K562 (cell line): ENCODE measurements around the gene AZU1. TPM values are rescaled to one million over a fixed set of nuclear protein-coding genes. Genes with fewer than 3 reads are reported as not detected.
A peak's percentile ranks its signal among the peaks of the same experiment; 100 is the strongest.

Experiments
- BRD9 ChIP-seq: fragments of 450-650 bp; IDR thresholded peaks from 2 replicates; pipeline ENCODE4 v1.6.1; 2018; ENCODE audit warnings: low read depth; ENCODE audit not compliant: partially characterized antibody
- CBX5 ChIP-seq: IDR thresholded peaks from 2 replicates; pipeline ENCODE4 v1.6.1; 2014; ENCODE audit warnings: low read depth, borderline replicate concordance
- CCAR2 ChIP-seq: fragments of 200-400 bp; formaldehyde crosslinking; IDR thresholded peaks from 2 replicates; pipeline ENCODE4 v1.6.1; 2017; ENCODE audit warnings: mild to moderate bottlenecking, low read depth, low read length
- CHD1 ChIP-seq: fragments of 200-600 bp; sonication (generic); IDR thresholded peaks from one replicate; pipeline ENCODE4 v1.6.1; 2012; ENCODE audit warnings: mild to moderate bottlenecking, moderate library complexity, low read length, inconsistent platforms
- COPS2 ChIP-seq: fragments of 450-650 bp; conservative IDR thresholded peaks from 2 replicates; pipeline ENCODE4 v1.6.1; 2016; ENCODE audit warnings: mild to moderate bottlenecking, moderate library complexity
- E2F8 ChIP-seq: fragments of 450-650 bp; IDR thresholded peaks from 2 replicates; pipeline ENCODE4 v1.7.1; 2018; ENCODE audit warnings: mild to moderate bottlenecking, low read depth; ENCODE audit not compliant: partially characterized antibody
- FOXJ3 ChIP-seq: sonication (generic); formaldehyde crosslinking; IDR thresholded peaks from 2 replicates; pipeline ENCODE4 v1.4.0; 2020; ENCODE audit warnings: mild to moderate bottlenecking, missing genetic modification reagents
- GATA2 ChIP-seq: sonication (generic); formaldehyde crosslinking; IDR thresholded peaks from 2 replicates; pipeline ENCODE4 v1.4.0; 2020; ENCODE audit warnings: mild to moderate bottlenecking, missing genetic modification reagents
- GATAD2B ChIP-seq: fragments of 450-650 bp; IDR thresholded peaks from 2 replicates; pipeline ENCODE4 v1.6.1; 2017; ENCODE audit warnings: mild to moderate bottlenecking, borderline replicate concordance
- HMBOX1 ChIP-seq: sonication (generic); IDR thresholded peaks from 2 replicates; pipeline ENCODE4 v1.6.1; 2016
- IRF9 ChIP-seq: fragments of 450-650 bp; IDR thresholded peaks from 2 replicates; pipeline ENCODE4 v1.6.1; 2016; ENCODE audit warnings: missing biosample characterization, missing genetic modification characterization
- KAT8 ChIP-seq: fragments of 450-650 bp; IDR thresholded peaks from 2 replicates; pipeline ENCODE4 v1.6.1; 2016; ENCODE audit warnings: low read depth, mild to moderate bottlenecking
- KDM4B ChIP-seq, 2 experiments: fragments of 450-650 bp in 1 of 2; sonication (generic) in 1 of 2; IDR thresholded peaks; 2 replicates each; pipeline ENCODE4 v1.6.1; 2016 to 2017; ENCODE audit warnings: borderline replicate concordance in 2 of 2, antibody characterized with exemption in 1 of 2, low read depth in 1 of 2, mild to moderate bottlenecking in 1 of 2
- KLF10 ChIP-seq: fragments of 250-450 bp; sonication (Bioruptor Pico); IDR thresholded peaks from 2 replicates; pipeline ENCODE4 v1.6.1; 2021; ENCODE audit warnings: matching md5 sums
- LEF1 ChIP-seq: fragments of 450-650 bp; IDR thresholded peaks from 2 replicates; pipeline ENCODE4 v1.6.1; 2016; ENCODE audit warnings: mild to moderate bottlenecking
- MAZ ChIP-seq, 2 experiments: fragments of 450-650 bp in 1 of 2; sonication (generic) in 1 of 2; formaldehyde crosslinking; IDR thresholded peaks in 1 of 2; conservative IDR thresholded peaks in 1 of 2; 2 replicates each; pipeline versions ENCODE4 v1.4.0 to v1.5.0; 2020; ENCODE audit warnings: mild to moderate bottlenecking in 1 of 2, missing genetic modification reagents in 1 of 2
- NFRKB ChIP-seq: fragments of 450-650 bp; IDR thresholded peaks from 2 replicates; pipeline ENCODE4 v1.6.1; 2016; ENCODE audit warnings: low read depth
- NR2C1 ChIP-seq, 2 experiments: fragments of 450-650 bp; IDR thresholded peaks; 2 replicates each; pipeline ENCODE4 v1.6.1; 2017; ENCODE audit warnings: mild to moderate bottlenecking in 2 of 2, antibody characterized with exemption in 1 of 2, inconsistent platforms in 1 of 2, missing compliant biosample characterization in 1 of 2, missing genetic modification characterization in 1 of 2
- PHTF2 ChIP-seq: fragments of 250-450 bp; sonication (Bioruptor Pico); IDR thresholded peaks from 2 replicates; pipeline ENCODE4 v1.5.0; 2021; ENCODE audit warnings: mild to moderate bottlenecking
- POLR2A ChIP-seq: fragments of 450-650 bp; conservative IDR thresholded peaks from 2 replicates; pipeline ENCODE4 v1.6.1; 2016
- RBFOX2 ChIP-seq: fragments of 200-400 bp; formaldehyde crosslinking; IDR thresholded peaks from 2 replicates; pipeline ENCODE4 v1.6.1; 2017; ENCODE audit warnings: low read depth, mild to moderate bottlenecking, low read length, moderate library complexity
- RFX7 ChIP-seq: fragments of 250-450 bp; sonication (Bioruptor Pico); IDR thresholded peaks from 2 replicates; pipeline ENCODE4 v1.5.1; 2021; ENCODE audit warnings: mild to moderate bottlenecking
- SREBF2 ChIP-seq: sonication (generic); formaldehyde crosslinking; IDR thresholded peaks from 2 replicates; pipeline ENCODE4 v1.4.0; 2020; ENCODE audit warnings: mild to moderate bottlenecking, missing genetic modification reagents
- TCF7 ChIP-seq: sonication (generic); IDR thresholded peaks from 2 replicates; pipeline ENCODE4 v1.6.1; 2016; ENCODE audit warnings: antibody characterized with exemption, borderline replicate concordance
- ZNF274 ChIP-seq: IDR thresholded peaks from 2 replicates; pipeline ENCODE4 v1.6.1; 2011; ENCODE audit warnings: low read depth, mild to moderate bottlenecking, low read length, moderate library complexity, borderline replicate concordance
- ZNF3 ChIP-seq: fragments of 250-450 bp; sonication (Bioruptor Pico); IDR thresholded peaks from 2 replicates; pipeline ENCODE4 v1.5.0; 2021; ENCODE audit warnings: mild to moderate bottlenecking, moderate library complexity
- ZNF507 ChIP-seq: conservative IDR thresholded peaks from 2 replicates; pipeline ENCODE4 v1.6.1; 2017; ENCODE audit warnings: missing genetic modification characterization, missing compliant biosample characterization
- ZNF584 ChIP-seq: fragments of 200-800 bp; sonication (Bioruptor generic); IDR thresholded peaks from 2 replicates; pipeline ENCODE4 v1.6.1; 2016; ENCODE audit warnings: low read depth, mild to moderate bottlenecking, missing genetic modification characterization, missing compliant biosample characterization
- polyA plus RNA-seq, 8 experiments: library from polyadenylated mRNA; depleted of rRNA in 4 of 8; stranded (reverse) in 5 of 8; unstranded in 3 of 8; fragments of >200 nt; fragmentation: Nextera tagmentation in 2 of 8; fragmentation: Illumina TruSeq in 1 of 8; extraction: Ambion mirVana in 2 of 8; extraction: Trizol in 1 of 8; gene quantifications; 2 replicates each; pipeline versions ENCODE4 v1.2.1 to v1.2.3, GENCODE V29; 2011 to 2014; ENCODE audit warnings: inconsistent platforms in 1 of 8, missing spikeins in 1 of 8
- total RNA-seq, 7 experiments: library from RNA; depleted of rRNA in 6 of 7; stranded (reverse); fragments of >200 nt in 6 of 7; fragmentation: Illumina TruSeq in 2 of 7; extraction: Trizol in 2 of 7; gene quantifications; 2 replicates each; pipeline versions ENCODE4 v1.2.1 to v1.2.3, GENCODE V29; 2011 to 2021; ENCODE audit warnings: low replicate concordance in 1 of 7

The AZU1 gene
- total and polyA plus RNA-seq, 9 of the 15 experiments (the other 6 are each of a cell fraction or from before 2014, with no cell fraction given) = 0.29 to 1.9 (median 0.59) TPM; not detected in 3

GRCh38 chr19:791007-791566 lies 36.5 kb upstream of the AZU1 start (continued):
- TF ChIP-seq BRD9 = peak; percentile 77
- TF ChIP-seq RFX7 (CRISPR knock-in tag) = no peak
- TF ChIP-seq POLR2A = peak; percentile 64
- no peak for TF ChIP-seq PHTF2 (CRISPR knock-in tag)
- TF ChIP-seq FOXJ3 = no peak
- TF ChIP-seq KAT8 = no peak
- TF ChIP-seq MAZ (CRISPR knock-in tag; conservative IDR thresholded peaks at IDR 0.05 in 1 of 2, IDR thresholded peaks at IDR 0.05 in 1 of 2) = 0 out of 4 replicates have a peak, but pooled peaks of 1 of the 2 experiments have one; percentile 19
- TF ChIP-seq COPS2 = no peak
- peak; percentile 78; the same call in 1 of the 2 replicates for TF ChIP-seq NFRKB
- TF ChIP-seq IRF9 (tag) = no peak
- TF ChIP-seq ZNF274 = no peak
- no peak for TF ChIP-seq ZNF507 (tag)
- TF ChIP-seq E2F8 = no peak
- no peak for TF ChIP-seq GATA2
- no peak for TF ChIP-seq TCF7
- peak; percentile 61 for TF ChIP-seq RBFOX2
- TF ChIP-seq LEF1 = peak; percentile 47
- TF ChIP-seq CBX5 = no peak
- no peak for TF ChIP-seq CHD1
- TF ChIP-seq HMBOX1 = no peak
- no peak for TF ChIP-seq SREBF2 (CRISPR knock-in tag)
- no peak for TF ChIP-seq CCAR2
- TF ChIP-seq GATAD2B = no peak
- no peak for TF ChIP-seq KDM4B (IDR thresholded peaks at IDR 0.05; ENCODE audit: borderline replicate concordance in 2 of 2, low read depth in 1 of 2)
- TF ChIP-seq KLF10 (CRISPR knock-in tag) = no peak
- no peak for TF ChIP-seq ZNF3 (CRISPR knock-in tag)
- no peak for TF ChIP-seq NR2C1 (IDR thresholded peaks at IDR 0.05)
- 0 out of 2 replicates have a peak, but pooled peaks have one; percentile 27 for TF ChIP-seq NR2C1 (tag; IDR thresholded peaks at IDR 0.05)
- TF ChIP-seq ZNF584 (CRISPR knock-in tag) = 0 out of 2 replicates have a peak, but pooled peaks have one; percentile 22
